GM23338 (cell line): ENCODE data around the gene ACTN2. TPM values are rescaled to one million over a fixed set of nuclear protein-coding genes. Genes with fewer than 3 reads are reported as not detected.

Experiments
- ATAC-seq: fragments of 200-7000 bp; cut with Tn5 transposase; 3 replicates; pipeline ENCODE4 v1.9.1; 2020
- DNase-seq: peaks from one replicate; pipeline ENCODE4 v3.0.0-alpha.2; 2015; ENCODE audit warnings: low spot score
- H2AFZ ChIP-seq: fragments of 200-600 bp; sonication (generic); 2 replicates; pipeline ENCODE4 v1.8.0; 2016; ENCODE audit warnings: antibody characterized with exemption, mild to moderate bottlenecking, moderate library complexity
- H3F3A ChIP-seq: fragments of 200-600 bp; sonication (generic); replicated peaks from 2 replicates; pipeline ENCODE4 v1.8.0; 2017; ENCODE audit warnings: antibody characterized with exemption, mixed run types, low read depth
- H3K27ac ChIP-seq: fragments of 200-600 bp; sonication (generic); 2 replicates; pipeline ENCODE4 v1.6.1; 2016; ENCODE audit warnings: low read depth
- H3K27me3 ChIP-seq: fragments of 200-600 bp; sonication (generic); 2 replicates; pipeline ENCODE4 v1.8.0; 2016; ENCODE audit warnings: mild to moderate bottlenecking, mixed run types, moderate library complexity; ENCODE audit not compliant: insufficient read depth
- H3K36me3 ChIP-seq: fragments of 200-600 bp; sonication (generic); 2 replicates; pipeline ENCODE4 v1.8.0; 2016; ENCODE audit warnings: mild to moderate bottlenecking; ENCODE audit not compliant: insufficient read depth
- H3K4me1 ChIP-seq: fragments of 200-600 bp; sonication (generic); 2 replicates; pipeline ENCODE4 v1.8.0; 2016; ENCODE audit warnings: mild to moderate bottlenecking, moderate library complexity; ENCODE audit not compliant: insufficient read depth
- H3K4me2 ChIP-seq: fragments of 200-600 bp; sonication (generic); 2 replicates; pipeline ENCODE4 v1.7.1; 2017; ENCODE audit warnings: mixed run types
- H3K4me3 ChIP-seq: fragments of 200-600 bp; sonication (generic); 2 replicates; pipeline ENCODE4 v1.6.1; 2016; ENCODE audit warnings: mixed run types
- H3K79me2 ChIP-seq: fragments of 200-600 bp; sonication (generic); replicated peaks from 2 replicates; pipeline ENCODE4 v1.8.0; 2017; ENCODE audit warnings: mild to moderate bottlenecking; ENCODE audit not compliant: insufficient read depth
- H3K9me2 ChIP-seq: fragments of 200-600 bp; sonication (generic); 2 replicates; pipeline ENCODE4 v1.8.0; 2017; ENCODE audit not compliant: insufficient read depth
- H4K20me1 ChIP-seq: fragments of 200-600 bp; sonication (generic); replicated peaks from 2 replicates; pipeline ENCODE4 v1.8.0; 2017; ENCODE audit warnings: mild to moderate bottlenecking; ENCODE audit not compliant: insufficient read depth
- H3K27ac Mint-ChIP-seq: 2 replicates; pipeline ENCODE4 v1.8.0; 2020; ENCODE audit warnings: inconsistent platforms, mild to moderate bottlenecking, moderate library complexity, mixed read lengths
- H3K27me3 Mint-ChIP-seq: 3 replicates; pipeline ENCODE4 v1.8.0; 2022; ENCODE audit warnings: low read depth, mild to moderate bottlenecking, moderate library complexity, mixed read lengths, inconsistent platforms; ENCODE audit not compliant: insufficient read depth, poor library complexity
- H3K36me3 Mint-ChIP-seq: 3 replicates; pipeline ENCODE4 v1.8.0; 2021; ENCODE audit warnings: low read depth, mild to moderate bottlenecking, inconsistent platforms, moderate library complexity, mixed read lengths
- H3K4me1 Mint-ChIP-seq: 3 replicates; pipeline ENCODE4 v1.8.0; 2020; ENCODE audit warnings: mild to moderate bottlenecking, inconsistent platforms, mixed read lengths
- H3K4me3 Mint-ChIP-seq: 3 replicates; pipeline ENCODE4 v1.8.0; 2021; ENCODE audit warnings: moderate library complexity, mild to moderate bottlenecking, inconsistent platforms, mixed read lengths
- H3K9me3 Mint-ChIP-seq: 3 replicates; pipeline ENCODE4 v1.8.0; 2020; ENCODE audit warnings: moderate library complexity, mild to moderate bottlenecking, inconsistent platforms, mixed read lengths
- CREB1 ChIP-seq: fragments of 250-450 bp; sonication (Bioruptor Pico); IDR thresholded peaks from 2 replicates; pipeline ENCODE4 v1.5.0; 2020; ENCODE audit warnings: low read depth, mild to moderate bottlenecking, moderate library complexity
- ETS1 ChIP-seq: IDR thresholded peaks from 2 replicates; pipeline ENCODE4 v1.6.1; 2016; ENCODE audit warnings: antibody characterized with exemption
- EZH2 ChIP-seq: fragments of 200-600 bp; sonication (generic); IDR thresholded peaks from one replicate; pipeline ENCODE4 v1.8.0; 2017; ENCODE audit warnings: antibody characterized with exemption, mild to moderate bottlenecking, low read depth; ENCODE audit not compliant: unreplicated experiment
- EZH2phosphoT487 ChIP-seq: fragments of 200-600 bp; sonication (generic); IDR thresholded peaks from one replicate; pipeline ENCODE4 v1.8.1; 2018; ENCODE audit warnings: antibody characterized with exemption; ENCODE audit not compliant: unreplicated experiment
- JUNB ChIP-seq: IDR thresholded peaks from one replicate; pipeline ENCODE4 v1.6.1; 2016; ENCODE audit warnings: antibody characterized with exemption; ENCODE audit not compliant: unreplicated experiment
- NANOG ChIP-seq: IDR thresholded peaks from 2 replicates; pipeline ENCODE4 v1.6.1; 2016; ENCODE audit warnings: antibody characterized with exemption, borderline replicate concordance
- POLR2AphosphoS5 ChIP-seq: IDR thresholded peaks from 2 replicates; pipeline ENCODE4 v1.6.1; 2016; ENCODE audit warnings: antibody characterized with exemption, low read depth
- STAT1 ChIP-seq: IDR thresholded peaks from one replicate; pipeline ENCODE4 v1.6.1; 2016; ENCODE audit warnings: antibody characterized with exemption; ENCODE audit not compliant: unreplicated experiment
- ZNF114 ChIP-seq: fragments of 250-450 bp; sonication (Bioruptor Pico); IDR thresholded peaks from 2 replicates; pipeline ENCODE4 v1.5.0; 2020; ENCODE audit warnings: mild to moderate bottlenecking, moderate library complexity
- ZNF331 ChIP-seq: fragments of 250-450 bp; sonication (Bioruptor Pico); IDR thresholded peaks from 2 replicates; pipeline ENCODE4 v1.5.0; 2020; ENCODE audit warnings: low read depth, mild to moderate bottlenecking, moderate library complexity
- polyA plus RNA-seq: library from polyadenylated mRNA; unstranded; fragments of >200 nt; fragmentation: Nextera tagmentation; extraction: Ambion mirVana; gene quantifications from 2 replicates; pipeline ENCODE4 v1.2.1, GENCODE V29; 2016
- total RNA-seq: library from RNA; depleted of rRNA; stranded (reverse); fragments of >200 nt; shearing (Covaris generic); gene quantifications from 2 replicates; pipeline ENCODE4 v1.2.3, GENCODE V29; 2014
- TF ChIP-seq, protein P1 (sequence below): IDR thresholded peaks from one replicate; pipeline ENCODE4 v1.6.1; 2018; ENCODE audit warnings: antibody characterized with exemption; ENCODE audit not compliant: unreplicated experiment
- TF ChIP-seq, protein P2 (sequence below), 2 experiments: fragments of 200-600 bp in 1 of 2; sonication (generic) in 1 of 2; conservative IDR thresholded peaks; 2 replicates each; pipeline versions ENCODE4 v1.5.1 to v1.6.1; 2016 to 2017; ENCODE audit warnings: antibody characterized with exemption in 2 of 2, low read depth in 2 of 2, mild to moderate bottlenecking in 2 of 2, moderate library complexity in 1 of 2
- TF ChIP-seq, protein P3 (sequence below): fragments of 250-450 bp; sonication (Bioruptor Pico); IDR thresholded peaks from 2 replicates; pipeline ENCODE4 v1.5.0; 2020; ENCODE audit warnings: mild to moderate bottlenecking, moderate library complexity

Gene ACTN2
- total and polyA plus RNA-seq, 2 experiments from 2014 or later: 1.9 to 2.8 TPM

DNA sequence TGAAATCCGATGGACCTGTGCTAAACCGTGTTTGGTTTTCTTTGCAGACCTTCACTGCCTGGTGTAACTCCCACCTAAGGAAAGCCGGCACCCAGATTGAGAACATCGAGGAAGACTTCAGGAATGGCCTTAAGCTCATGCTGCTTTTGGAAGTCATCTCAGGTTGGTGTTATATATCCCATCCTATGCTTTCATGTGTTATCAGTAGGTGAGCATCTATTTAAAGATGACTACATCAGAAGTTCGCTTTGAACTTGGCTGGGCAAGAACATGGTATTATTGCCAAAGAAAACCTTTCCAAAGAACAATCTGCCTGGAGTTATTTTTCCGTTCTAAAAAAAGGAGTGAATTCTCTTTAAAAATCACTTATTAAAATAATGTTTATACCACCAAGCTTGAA, 31.5 kb downstream of the ACTN2 start:
- Histone ChIP-seq H3K4me3 (no peak overlapping the region), H3K27me3 (no peaks in the 10 kb centered on the region), H4K20me1 (no peaks in the 10 kb centered on the region), H3K79me2 (no peaks in the 10 kb centered on the region), H3F3A (no peaks in the 10 kb centered on the region), H3K36me3 (no peaks in the 10 kb centered on the region), H3K9me2 (no peaks in the 10 kb centered on the region), H3K4me2 (no peak overlapping the region), H3K4me1 (no peaks in the 10 kb centered on the region), H2AFZ (no peak overlapping the region), H3K27ac (no peak overlapping the region)
- Mint-ChIP-seq H3K36me3 (no peaks in the 10 kb centered on the region), H3K9me3 (no peaks in the 10 kb centered on the region), H3K4me1 (no peaks in the 10 kb centered on the region), H3K4me3 (no peak overlapping the region), H3K27ac (no peak overlapping the region), H3K27me3 (no peaks in the 10 kb centered on the region)
- no peak for DNase-seq
- no peak for ATAC-seq
- TF ChIP-seq POLR2AphosphoS5: no peak
- TF ChIP-seq ZNF331: no peak
- no peak for TF ChIP-seq EZH2
- no peak for TF ChIP-seq ETS1
- no peak for TF ChIP-seq EZH2phosphoT487
- TF ChIP-seq, protein P1, sequence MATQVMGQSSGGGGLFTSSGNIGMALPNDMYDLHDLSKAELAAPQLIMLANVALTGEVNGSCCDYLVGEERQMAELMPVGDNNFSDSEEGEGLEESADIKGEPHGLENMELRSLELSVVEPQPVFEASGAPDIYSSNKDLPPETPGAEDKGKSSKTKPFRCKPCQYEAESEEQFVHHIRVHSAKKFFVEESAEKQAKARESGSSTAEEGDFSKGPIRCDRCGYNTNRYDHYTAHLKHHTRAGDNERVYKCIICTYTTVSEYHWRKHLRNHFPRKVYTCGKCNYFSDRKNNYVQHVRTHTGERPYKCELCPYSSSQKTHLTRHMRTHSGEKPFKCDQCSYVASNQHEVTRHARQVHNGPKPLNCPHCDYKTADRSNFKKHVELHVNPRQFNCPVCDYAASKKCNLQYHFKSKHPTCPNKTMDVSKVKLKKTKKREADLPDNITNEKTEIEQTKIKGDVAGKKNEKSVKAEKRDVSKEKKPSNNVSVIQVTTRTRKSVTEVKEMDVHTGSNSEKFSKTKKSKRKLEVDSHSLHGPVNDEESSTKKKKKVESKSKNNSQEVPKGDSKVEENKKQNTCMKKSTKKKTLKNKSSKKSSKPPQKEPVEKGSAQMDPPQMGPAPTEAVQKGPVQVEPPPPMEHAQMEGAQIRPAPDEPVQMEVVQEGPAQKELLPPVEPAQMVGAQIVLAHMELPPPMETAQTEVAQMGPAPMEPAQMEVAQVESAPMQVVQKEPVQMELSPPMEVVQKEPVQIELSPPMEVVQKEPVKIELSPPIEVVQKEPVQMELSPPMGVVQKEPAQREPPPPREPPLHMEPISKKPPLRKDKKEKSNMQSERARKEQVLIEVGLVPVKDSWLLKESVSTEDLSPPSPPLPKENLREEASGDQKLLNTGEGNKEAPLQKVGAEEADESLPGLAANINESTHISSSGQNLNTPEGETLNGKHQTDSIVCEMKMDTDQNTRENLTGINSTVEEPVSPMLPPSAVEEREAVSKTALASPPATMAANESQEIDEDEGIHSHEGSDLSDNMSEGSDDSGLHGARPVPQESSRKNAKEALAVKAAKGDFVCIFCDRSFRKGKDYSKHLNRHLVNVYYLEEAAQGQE: no peak
- no peak for TF ChIP-seq NANOG
- TF ChIP-seq CREB1 (CRISPR knock-in tag): no peak
- TF ChIP-seq, protein P2, sequence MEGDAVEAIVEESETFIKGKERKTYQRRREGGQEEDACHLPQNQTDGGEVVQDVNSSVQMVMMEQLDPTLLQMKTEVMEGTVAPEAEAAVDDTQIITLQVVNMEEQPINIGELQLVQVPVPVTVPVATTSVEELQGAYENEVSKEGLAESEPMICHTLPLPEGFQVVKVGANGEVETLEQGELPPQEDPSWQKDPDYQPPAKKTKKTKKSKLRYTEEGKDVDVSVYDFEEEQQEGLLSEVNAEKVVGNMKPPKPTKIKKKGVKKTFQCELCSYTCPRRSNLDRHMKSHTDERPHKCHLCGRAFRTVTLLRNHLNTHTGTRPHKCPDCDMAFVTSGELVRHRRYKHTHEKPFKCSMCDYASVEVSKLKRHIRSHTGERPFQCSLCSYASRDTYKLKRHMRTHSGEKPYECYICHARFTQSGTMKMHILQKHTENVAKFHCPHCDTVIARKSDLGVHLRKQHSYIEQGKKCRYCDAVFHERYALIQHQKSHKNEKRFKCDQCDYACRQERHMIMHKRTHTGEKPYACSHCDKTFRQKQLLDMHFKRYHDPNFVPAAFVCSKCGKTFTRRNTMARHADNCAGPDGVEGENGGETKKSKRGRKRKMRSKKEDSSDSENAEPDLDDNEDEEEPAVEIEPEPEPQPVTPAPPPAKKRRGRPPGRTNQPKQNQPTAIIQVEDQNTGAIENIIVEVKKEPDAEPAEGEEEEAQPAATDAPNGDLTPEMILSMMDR (conservative IDR thresholded peaks at IDR 0.05; ENCODE audit: low read depth in 2 of 2): no peak
- TF ChIP-seq, protein P3, sequence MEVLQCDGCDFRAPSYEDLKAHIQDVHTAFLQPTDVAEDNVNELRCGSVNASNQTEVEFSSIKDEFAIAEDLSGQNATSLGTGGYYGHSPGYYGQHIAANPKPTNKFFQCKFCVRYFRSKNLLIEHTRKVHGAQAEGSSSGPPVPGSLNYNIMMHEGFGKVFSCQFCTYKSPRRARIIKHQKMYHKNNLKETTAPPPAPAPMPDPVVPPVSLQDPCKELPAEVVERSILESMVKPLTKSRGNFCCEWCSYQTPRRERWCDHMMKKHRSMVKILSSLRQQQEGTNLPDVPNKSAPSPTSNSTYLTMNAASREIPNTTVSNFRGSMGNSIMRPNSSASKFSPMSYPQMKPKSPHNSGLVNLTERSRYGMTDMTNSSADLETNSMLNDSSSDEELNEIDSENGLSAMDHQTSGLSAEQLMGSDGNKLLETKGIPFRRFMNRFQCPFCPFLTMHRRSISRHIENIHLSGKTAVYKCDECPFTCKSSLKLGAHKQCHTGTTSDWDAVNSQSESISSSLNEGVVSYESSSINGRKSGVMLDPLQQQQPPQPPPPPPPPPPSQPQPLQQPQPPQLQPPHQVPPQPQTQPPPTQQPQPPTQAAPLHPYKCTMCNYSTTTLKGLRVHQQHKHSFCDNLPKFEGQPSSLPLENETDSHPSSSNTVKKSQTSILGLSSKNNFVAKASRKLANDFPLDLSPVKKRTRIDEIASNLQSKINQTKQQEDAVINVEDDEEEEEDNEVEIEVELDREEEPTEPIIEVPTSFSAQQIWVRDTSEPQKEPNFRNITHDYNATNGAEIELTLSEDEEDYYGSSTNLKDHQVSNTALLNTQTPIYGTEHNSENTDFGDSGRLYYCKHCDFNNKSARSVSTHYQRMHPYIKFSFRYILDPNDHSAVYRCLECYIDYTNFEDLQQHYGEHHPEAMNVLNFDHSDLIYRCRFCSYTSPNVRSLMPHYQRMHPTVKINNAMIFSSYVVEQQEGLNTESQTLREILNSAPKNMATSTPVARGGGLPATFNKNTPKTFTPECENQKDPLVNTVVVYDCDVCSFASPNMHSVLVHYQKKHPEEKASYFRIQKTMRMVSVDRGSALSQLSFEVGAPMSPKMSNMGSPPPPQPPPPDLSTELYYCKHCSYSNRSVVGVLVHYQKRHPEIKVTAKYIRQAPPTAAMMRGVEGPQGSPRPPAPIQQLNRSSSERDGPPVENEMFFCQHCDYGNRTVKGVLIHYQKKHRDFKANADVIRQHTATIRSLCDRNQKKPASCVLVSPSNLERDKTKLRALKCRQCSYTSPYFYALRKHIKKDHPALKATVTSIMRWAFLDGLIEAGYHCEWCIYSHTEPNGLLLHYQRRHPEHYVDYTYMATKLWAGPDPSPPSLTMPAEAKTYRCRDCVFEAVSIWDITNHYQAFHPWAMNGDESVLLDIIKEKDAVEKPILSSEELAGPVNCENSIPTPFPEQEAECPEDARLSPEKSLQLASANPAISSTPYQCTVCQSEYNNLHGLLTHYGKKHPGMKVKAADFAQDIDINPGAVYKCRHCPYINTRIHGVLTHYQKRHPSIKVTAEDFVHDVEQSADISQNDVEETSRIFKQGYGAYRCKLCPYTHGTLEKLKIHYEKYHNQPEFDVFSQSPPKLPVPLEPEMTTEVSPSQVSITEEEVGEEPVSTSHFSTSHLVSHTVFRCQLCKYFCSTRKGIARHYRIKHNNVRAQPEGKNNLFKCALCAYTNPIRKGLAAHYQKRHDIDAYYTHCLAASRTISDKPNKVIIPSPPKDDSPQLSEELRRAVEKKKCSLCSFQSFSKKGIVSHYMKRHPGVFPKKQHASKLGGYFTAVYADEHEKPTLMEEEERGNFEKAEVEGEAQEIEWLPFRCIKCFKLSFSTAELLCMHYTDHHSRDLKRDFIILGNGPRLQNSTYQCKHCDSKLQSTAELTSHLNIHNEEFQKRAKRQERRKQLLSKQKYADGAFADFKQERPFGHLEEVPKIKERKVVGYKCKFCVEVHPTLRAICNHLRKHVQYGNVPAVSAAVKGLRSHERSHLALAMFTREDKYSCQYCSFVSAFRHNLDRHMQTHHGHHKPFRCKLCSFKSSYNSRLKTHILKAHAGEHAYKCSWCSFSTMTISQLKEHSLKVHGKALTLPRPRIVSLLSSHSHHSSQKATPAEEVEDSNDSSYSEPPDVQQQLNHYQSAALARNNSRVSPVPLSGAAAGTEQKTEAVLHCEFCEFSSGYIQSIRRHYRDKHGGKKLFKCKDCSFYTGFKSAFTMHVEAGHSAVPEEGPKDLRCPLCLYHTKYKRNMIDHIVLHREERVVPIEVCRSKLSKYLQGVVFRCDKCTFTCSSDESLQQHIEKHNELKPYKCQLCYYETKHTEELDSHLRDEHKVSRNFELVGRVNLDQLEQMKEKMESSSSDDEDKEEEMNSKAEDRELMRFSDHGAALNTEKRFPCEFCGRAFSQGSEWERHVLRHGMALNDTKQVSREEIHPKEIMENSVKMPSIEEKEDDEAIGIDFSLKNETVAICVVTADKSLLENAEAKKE (CRISPR knock-in tag): no peak
- TF ChIP-seq ZNF114 (CRISPR knock-in tag): no peak
- no peak for TF ChIP-seq STAT1
- no peak for TF ChIP-seq JUNB
